Esophagus (tissue), 2 donors: Measurements from ENCODE around the gene HTR7. TPM values are rescaled to one million over a fixed set of nuclear protein-coding genes. Genes with fewer than 3 reads are reported as not detected.

Source experiments
- polyA plus RNA-seq, 2 donors: library from polyadenylated mRNA; stranded (reverse); fragments of 200-250 nt; gene quantifications; one replicate each; pipeline ENCODE4 v1.2.3, GENCODE V29; 2013
- donor health status: healthy with polysubstance abuse.
- donor health status: Bipolar disorder and iron deficiency.

HTR7 gene
- polyA plus RNA-seq, 2 donors, result 0.10 to 0.21 TPM

Other genes starting within 250 kb of the HTR7 start
- gene RPP30, start 13.9 kb upstream of the HTR7 start, polyA plus RNA-seq, result 10 to 100 TPM; 21.7 to 25.0 TPM
- 1 to 10 TPM in 1 of 2 donors, under 1 TPM in 1; 0.96 to 1.1 TPM for gene ANKRD1, start 63.0 kb upstream of the HTR7 start, polyA plus RNA-seq